Brain microvascular endothelial cell (primary cell): ENCODE measurements around the gene RIF1.
A peak's percentile ranks its signal among the peaks of the same experiment; 100 is the strongest.
"Not testable (repeated sequence)": the region's sequence is repeated elsewhere in the genome, so short reads cannot be mapped to it uniquely, and the experiment has no call there.

Experiments used
- DNase-seq: peaks from one replicate; pipeline ENCODE4 v3.0.0-alpha.2; 2020
- H3K27ac ChIP-seq: fragments of 250-450 bp; sonication (Bioruptor Pico); 2 replicates; pipeline ENCODE4 v1.5.1; 2020; ENCODE audit warnings: mild to moderate bottlenecking, moderate library complexity
- H3K27me3 ChIP-seq: fragments of 250-450 bp; sonication (Bioruptor Pico); replicated peaks from 2 replicates; pipeline ENCODE4 v1.5.1; 2020; ENCODE audit warnings: mild to moderate bottlenecking
- H3K36me3 ChIP-seq: fragments of 250-450 bp; sonication (Bioruptor Pico); replicated peaks from 2 replicates; pipeline ENCODE4 v1.5.1; 2020; ENCODE audit warnings: mild to moderate bottlenecking
- H3K4me3 ChIP-seq: 2 replicates; pipeline ENCODE4 v1.5.1; 2011; ENCODE audit warnings: low read depth, mild to moderate bottlenecking, control low read depth, low read length, moderate library complexity
- in situ Hi-C: cut with HindIII; loops from 2 replicates; pipeline ENCODE4 v1.10.0; 2017; ENCODE audit warnings: low sequenced_read_pairs, low pct_ligation_motif_present
- TF ChIP-seq, protein P1 (sequence below): IDR thresholded peaks from 2 replicates; pipeline ENCODE4 v1.5.1; 2011; ENCODE audit warnings: low read depth, mild to moderate bottlenecking, moderate library complexity, low read length, control low read depth, inconsistent platforms; ENCODE audit errors: missing control alignments

Gene RIF1

DNA sequence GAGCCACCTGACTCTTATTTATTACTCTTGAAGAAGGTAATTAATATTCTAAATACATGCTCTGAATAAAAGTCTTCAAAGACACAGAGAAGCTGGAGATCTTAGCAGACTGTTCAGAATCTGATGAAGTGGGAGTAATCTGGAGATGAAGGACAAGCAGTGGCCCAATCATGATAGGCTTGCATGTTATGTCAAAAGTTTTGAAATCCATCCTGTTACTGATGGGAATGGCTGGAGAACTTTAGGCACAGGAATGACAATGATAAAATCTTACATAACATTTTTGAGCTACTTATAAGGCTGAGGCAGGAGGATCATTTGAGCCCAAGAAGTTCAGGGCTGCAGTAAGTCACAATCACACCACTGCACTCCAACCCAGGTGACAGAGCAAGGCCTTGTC is 2.4 kb upstream of the RIF1 start:
- H3K4me3 ChIP-seq, result no peak overlapping the region
- no peak overlapping the region for H3K27ac ChIP-seq
- peaks cover under 1% of the 10 kb centered on the region for H3K36me3 ChIP-seq
- TF ChIP-seq, protein P1, sequence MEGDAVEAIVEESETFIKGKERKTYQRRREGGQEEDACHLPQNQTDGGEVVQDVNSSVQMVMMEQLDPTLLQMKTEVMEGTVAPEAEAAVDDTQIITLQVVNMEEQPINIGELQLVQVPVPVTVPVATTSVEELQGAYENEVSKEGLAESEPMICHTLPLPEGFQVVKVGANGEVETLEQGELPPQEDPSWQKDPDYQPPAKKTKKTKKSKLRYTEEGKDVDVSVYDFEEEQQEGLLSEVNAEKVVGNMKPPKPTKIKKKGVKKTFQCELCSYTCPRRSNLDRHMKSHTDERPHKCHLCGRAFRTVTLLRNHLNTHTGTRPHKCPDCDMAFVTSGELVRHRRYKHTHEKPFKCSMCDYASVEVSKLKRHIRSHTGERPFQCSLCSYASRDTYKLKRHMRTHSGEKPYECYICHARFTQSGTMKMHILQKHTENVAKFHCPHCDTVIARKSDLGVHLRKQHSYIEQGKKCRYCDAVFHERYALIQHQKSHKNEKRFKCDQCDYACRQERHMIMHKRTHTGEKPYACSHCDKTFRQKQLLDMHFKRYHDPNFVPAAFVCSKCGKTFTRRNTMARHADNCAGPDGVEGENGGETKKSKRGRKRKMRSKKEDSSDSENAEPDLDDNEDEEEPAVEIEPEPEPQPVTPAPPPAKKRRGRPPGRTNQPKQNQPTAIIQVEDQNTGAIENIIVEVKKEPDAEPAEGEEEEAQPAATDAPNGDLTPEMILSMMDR, result no peak
- in situ Hi-C loops, result no loop called here
- H3K27me3 ChIP-seq, result no peaks in the 10 kb centered on the region
- DNase-seq, result no peak

GRCh38 chr2:151408788-151409600 is 708 bp upstream of the RIF1 start:
- TF ChIP-seq, protein P1, result no peak
- in situ Hi-C loops, result no loop called here
- peak overlapping the region; percentile 97 for H3K4me3 ChIP-seq
- no peaks in the 10 kb centered on the region for H3K27me3 ChIP-seq
- no peak for DNase-seq
- H3K27ac ChIP-seq, result peak overlapping the region; percentile 76
- H3K36me3 ChIP-seq, result peaks cover 6% of the 10 kb centered on the region

GRCh38 chr2:151410485-151410834 is 758 bp downstream of the RIF1 start:
- H3K36me3 ChIP-seq, result peaks cover 16% of the 10 kb centered on the region
- peak overlapping the region; percentile 97 for H3K4me3 ChIP-seq
- in situ Hi-C loops, result no loop called here
- no peaks in the 10 kb centered on the region for H3K27me3 ChIP-seq
- TF ChIP-seq, protein P1, result no peak
- DNase-seq, result peak; percentile 4
- peak overlapping the region; percentile 76 for H3K27ac ChIP-seq

- TF ChIP-seq, protein P1, result no peak
- no peak for DNase-seq
- Histone ChIP-seq H3K27ac (no peak overlapping the region), H3K36me3 (peaks cover 53% of the 10 kb centered on the region), H3K4me3 (no peak overlapping the region), H3K27me3 (no peaks in the 10 kb centered on the region)
- in situ Hi-C loops, result no loop called here
Observed at GRCh38 chr2:151417650-151418049, 7.9 kb downstream of the RIF1 start.

DNA sequence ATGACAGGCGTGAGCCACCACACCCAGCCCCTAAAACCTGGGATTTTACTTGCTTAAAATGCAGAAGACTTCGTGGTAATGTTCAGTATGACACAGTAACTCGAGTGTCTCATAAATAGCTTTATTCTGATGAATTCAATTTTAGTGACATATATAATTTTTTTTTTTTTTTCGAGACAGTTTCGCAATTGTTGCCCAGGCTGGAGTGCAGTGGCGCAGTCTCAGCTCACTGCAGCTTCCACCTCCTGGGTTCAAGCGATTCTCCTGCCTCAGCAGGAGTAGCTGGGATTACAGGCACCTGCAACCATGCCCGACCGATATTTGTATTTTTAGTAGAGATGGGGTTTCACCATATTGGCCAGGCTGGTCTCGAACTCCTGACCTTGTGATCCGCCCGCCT is 12.0 kb downstream of the RIF1 start:
- H3K36me3 ChIP-seq, result peaks cover 51% of the 10 kb centered on the region
- H3K27ac ChIP-seq, in situ Hi-C loops, DNase-seq, H3K27me3 ChIP-seq, H3K4me3 ChIP-seq: not testable (repeated sequence)

DNA sequence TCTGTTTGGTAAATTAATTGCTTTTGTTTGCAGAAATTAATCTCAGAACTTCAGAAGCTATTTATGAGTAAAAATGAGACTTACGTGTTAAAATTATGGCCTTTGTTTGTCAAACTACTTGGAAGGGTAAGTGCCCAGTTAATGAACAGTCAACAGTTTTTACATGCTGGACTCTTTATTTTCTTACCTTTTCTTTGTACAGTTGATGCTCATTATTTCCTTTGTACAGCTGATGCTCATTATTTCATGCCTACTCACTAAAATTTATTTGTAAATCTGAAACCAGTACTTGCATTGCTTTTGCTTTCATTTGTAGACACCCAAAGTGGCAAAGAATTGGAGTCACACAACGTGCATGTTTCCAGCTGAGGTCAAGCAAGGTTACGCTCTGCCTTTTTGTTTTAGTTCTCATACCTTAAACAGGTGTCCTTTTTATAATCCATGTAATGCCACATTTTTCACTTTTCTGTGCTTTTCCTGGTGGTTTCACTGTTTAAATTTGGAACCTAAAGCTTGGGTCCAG is 13.3 kb downstream of the RIF1 start:
- Histone ChIP-seq H3K36me3 (peaks cover 45% of the 10 kb centered on the region), H3K27me3 (no peaks in the 10 kb centered on the region), H3K4me3 (no peak overlapping the region), H3K27ac (no peak overlapping the region)
- TF ChIP-seq, protein P1, result no peak
- in situ Hi-C loops, result no loop called here
- DNase-seq, result no peak
